HG03175 (cell line): ENCODE measurements around the gene NKIRAS2.
"Not testable (repeated sequence)": the region's sequence is repeated elsewhere in the genome, so short reads cannot be mapped to it uniquely, and the experiment has no call there.

Experiments
- ATAC-seq: cut with Tn5 transposase; IDR thresholded peaks from one replicate; pipeline ENCODE4 v1.9.1; 2021; ENCODE audit warnings: mild to moderate bottlenecking, moderate library complexity; ENCODE audit not compliant: unreplicated experiment

The NKIRAS2 gene

GRCh38 chr17:41996855-41997164 is 23.1 kb upstream of the NKIRAS2 start:
- ATAC-seq, result no peak

DNA sequence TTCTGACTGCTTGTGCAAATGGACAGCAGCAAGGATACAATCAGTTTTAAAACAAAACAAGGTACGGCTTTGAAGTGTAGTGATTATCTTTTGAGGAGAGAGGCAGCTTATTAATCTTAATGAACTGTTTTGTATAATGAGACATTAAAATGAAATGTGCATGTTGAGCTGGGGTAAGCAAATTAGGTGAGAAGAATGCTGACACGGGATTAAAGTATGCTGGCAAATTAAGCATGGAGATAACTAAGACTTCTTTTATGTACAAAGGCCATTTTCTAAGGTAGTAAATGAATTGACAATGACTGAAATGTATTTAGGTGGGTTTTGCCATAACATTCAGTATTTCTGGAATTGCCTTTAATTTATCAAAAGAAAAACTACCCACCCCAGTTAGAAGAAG is 21.4 kb upstream of the NKIRAS2 start:
- ATAC-seq, result no peak

DNA sequence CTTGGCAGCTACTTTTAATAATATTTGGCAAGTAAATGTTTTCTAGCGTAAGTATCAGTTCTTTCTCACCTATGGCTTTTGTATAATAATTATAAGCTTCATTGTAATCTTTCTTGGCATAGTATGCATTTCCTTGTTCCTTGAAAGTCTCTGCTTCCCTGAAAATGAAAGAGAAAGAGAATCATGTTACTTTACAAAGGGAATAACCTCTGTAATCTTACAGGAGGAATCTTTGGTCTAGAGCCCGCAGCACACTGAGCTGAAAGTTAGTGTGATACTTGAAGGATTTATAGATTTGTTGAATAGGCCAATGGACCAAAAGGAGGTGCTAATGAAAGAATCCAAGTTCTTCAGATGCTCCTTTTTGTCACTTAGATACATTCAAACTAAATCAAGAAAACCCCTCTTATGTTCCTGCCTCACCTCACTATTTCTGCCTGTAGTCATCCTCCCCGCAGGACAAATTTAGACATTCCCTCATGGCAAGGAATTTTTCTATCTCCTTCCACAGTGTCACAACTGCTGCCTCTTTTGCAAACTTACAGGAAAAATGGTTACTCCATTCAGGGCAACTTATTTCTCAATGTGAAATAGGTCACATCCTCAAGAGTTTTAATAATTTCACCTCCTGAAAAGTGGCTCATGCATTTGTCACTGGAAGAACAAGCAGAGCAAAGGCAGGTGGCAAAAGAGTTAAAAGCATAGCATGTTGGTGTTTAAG is 19.3 kb upstream of the NKIRAS2 start:
- ATAC-seq, result no peak

GRCh38 chr17:42001729-42002128 is 18.2 kb upstream of the NKIRAS2 start:
- no peak for ATAC-seq

GRCh38 chr17:42002175-42002791 is 17.6 kb upstream of the NKIRAS2 start:
- ATAC-seq, result no peak

- ATAC-seq, result no peak
Observed at GRCh38 chr17:42002792-42003301, 17.0 kb upstream of the NKIRAS2 start.

DNA sequence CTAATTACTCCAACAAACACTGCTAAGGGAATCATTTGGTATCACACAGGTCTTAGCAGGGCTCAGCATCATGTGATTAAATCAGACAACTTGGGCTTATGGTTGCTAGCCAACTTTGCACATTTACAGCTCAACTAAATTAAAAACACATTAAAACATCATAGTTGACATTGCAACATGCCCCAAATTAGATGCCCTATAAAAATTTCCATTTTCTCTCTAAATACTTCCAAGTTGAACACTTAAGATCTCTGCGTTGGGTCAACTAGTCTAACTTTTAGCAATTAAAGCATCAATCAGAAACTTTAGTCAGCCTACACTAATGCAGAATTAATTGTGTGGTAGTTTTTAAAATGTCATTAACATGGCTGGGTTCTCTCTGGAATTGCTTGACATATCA is 14.7 kb upstream of the NKIRAS2 start:
- no peak for ATAC-seq

- ATAC-seq, result no peak
Observed at GRCh38 chr17:42009170-42009569, 10.7 kb upstream of the NKIRAS2 start.

GRCh38 chr17:42010266-42010680 is 9.6 kb upstream of the NKIRAS2 start:
- not testable (repeated sequence) for ATAC-seq

DNA sequence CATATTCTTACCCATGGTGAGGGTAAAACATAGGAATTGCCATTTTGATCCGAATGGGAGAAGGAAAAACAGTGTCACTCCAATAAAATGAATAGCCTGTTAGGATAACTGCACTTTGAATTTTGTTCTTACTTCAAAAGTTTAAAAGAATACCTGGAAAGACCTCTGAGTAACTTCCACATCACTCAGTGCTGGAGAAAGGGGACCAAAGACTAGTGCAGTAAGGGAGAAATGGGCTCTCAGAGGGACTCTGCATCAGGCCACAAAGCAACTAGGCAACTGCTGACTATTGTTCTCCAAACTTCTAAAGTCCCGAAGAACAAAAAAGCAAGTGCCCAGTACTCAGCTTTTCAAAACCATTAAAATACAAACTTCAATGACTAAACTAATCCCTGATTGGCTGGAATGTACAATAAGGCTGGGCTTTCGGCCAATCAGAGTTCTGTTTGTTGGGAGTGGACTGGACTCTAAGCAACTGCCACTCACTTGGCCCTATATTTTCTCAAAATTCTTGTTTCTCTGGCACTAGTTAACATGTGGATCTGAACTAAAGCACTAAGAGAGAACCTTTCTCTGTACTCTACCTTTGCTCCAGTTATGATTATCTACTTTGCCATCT is 8.9 kb upstream of the NKIRAS2 start:
- ATAC-seq, result no peak

DNA sequence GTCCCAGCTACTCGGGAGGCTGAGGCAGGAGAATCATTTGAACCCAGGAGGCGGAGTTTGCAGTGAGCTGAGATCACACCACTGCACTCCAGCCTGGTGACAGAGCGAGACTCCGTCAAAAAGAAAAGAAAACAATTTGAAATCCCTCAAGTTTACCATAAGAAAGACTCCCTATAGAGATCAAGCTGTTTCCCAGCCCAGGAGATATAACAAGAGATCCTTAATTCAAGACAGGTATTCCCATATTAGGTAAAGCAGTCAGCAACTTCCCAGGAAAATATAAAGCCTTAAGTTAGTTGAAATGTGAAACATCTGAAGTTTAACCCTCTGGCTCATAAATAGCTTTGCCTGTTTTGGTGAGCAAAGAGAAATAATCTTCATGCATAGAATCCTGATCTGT is 7.5 kb upstream of the NKIRAS2 start:
- not testable (repeated sequence) for ATAC-seq

DNA sequence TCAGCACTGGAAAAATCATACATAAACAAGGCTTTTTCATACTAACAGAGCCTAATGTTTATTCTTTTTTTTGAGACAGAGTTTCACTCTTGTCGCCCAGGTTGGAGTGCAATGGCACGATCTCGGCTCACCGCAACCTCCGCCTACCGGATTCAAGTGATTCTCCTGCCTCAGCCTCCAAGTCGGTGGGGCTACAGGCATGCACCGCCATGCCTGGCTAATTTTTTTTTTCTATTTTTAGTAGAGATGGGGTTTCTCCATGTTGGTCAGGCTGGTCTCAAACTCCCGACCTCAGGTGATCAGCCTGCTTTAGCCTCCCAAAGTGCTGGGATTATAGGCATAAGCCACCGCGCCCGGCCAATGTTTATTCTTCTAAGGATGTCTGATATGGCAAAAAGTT is 6.2 kb upstream of the NKIRAS2 start:
- not testable (repeated sequence) for ATAC-seq

GRCh38 chr17:42016411-42016831 is 3.5 kb upstream of the NKIRAS2 start:
- ATAC-seq, result no peak

- ATAC-seq, result peak; percentile 89
Observed at GRCh38 chr17:42016941-42017865, 2.7 kb upstream of the NKIRAS2 start, which contains the start of gene DNAJC7. Gene DNAJC7, minus strand, starts transcription at chr17:42017439. Its CDS starts 23 bp downstream, at chr17:42017416.

- peak; percentile 6 for ATAC-seq
Observed at GRCh38 chr17:42017866-42018200, 2.1 kb upstream of the NKIRAS2 start.

GRCh38 chr17:42018339-42018738 is 1.6 kb upstream of the NKIRAS2 start:
- no peak for ATAC-seq

- no peak for ATAC-seq
Observed at GRCh38 chr17:42018988-42019387, 902 bp upstream of the NKIRAS2 start.

- ATAC-seq, result not testable (repeated sequence)
Observed at GRCh38 chr17:42020845-42021244, 955 bp downstream of the NKIRAS2 start.

DNA sequence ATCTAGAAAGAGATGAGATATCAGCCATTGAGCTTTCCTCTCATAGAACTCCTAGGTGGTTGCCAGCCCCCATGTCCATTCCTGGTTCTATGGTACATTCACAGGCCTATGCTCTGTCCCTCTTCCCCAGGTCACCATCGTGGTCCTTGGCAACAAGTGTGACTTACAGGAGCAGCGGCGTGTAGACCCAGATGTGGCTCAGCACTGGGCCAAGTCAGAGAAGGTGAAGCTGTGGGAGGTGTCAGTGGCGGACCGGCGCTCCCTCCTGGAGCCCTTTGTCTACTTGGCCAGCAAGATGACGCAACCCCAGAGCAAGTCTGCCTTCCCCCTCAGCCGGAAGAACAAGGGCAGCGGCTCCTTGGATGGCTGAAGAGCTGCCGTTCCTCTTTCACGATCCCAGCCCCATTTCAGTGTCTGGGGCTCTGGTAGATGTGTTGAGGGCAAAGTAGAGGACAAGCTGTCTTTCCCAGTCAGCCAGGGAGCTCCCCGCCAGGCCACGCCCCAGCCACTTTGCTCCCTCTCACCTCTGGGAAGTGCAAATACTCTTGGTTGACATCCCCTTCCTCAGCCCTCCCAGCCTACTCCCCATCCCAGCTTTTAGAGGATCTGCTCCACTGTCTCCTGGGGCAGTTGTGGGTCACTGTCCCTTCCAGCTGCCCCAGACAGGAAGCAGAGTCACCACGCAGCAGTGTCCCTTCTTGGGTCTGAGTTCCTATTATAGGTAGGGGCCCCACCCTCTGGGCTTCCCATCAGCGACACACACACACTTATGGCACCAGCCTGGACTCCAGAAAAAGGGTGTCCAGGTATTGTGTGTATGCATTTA is 3.8 kb downstream of the NKIRAS2 start:
- no peak for ATAC-seq

DNA sequence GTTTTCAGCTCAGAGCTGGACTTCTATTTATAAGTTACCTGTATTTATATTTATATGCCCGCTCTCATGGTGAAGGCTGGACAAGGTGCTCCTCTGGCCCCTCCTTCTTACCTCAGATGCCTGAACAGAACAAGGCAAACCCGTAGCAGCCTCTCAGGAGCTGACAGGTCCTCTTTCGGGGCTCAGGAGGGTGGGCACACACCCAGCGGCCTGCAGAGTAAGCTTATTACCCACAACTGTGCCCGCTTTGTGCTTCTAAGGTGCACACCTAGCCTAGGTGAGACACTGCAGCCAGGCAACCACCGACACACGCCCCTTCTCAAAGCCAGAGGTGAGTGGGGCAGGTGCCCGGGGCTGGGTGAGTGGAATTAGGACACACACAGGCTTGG is 5.3 kb downstream of the NKIRAS2 start:
- no peak for ATAC-seq
